IMR-90 (cell line): ENCODE results near the gene IL21R. TPM values are rescaled to one million over a fixed set of nuclear protein-coding genes. Genes with fewer than 3 reads are reported as not detected.

Experiments used
- ATAC-seq: fragments of 200-7000 bp; cut with Tn5 transposase; 2 replicates; pipeline ENCODE4 v1.9.1; 2020; ENCODE audit warnings: low read depth, mild to moderate bottlenecking, moderate library complexity
- BruUV-seq: library from RNA; stranded (reverse); fragments of 400-500 nt; replicated peaks from 2 replicates; lab custom pipeline; 2021; lab: Mats Ljungman, UMichigan
- CTCF ChIA-PET: fragments of 300-600 bp; formaldehyde crosslinking; extraction: SDS; loops from one replicate; lab custom pipeline; 2021; ENCODE audit warnings: antibody characterized with exemption; lab: Yijun Ruan, JAX
- POLR2A ChIA-PET: fragments of 300-600 bp; sonication (Branson Sonifier 250); formaldehyde crosslinking; loops from one replicate; lab custom pipeline; 2022; ENCODE audit warnings: antibody characterized with exemption; ENCODE audit not compliant: unreplicated experiment; lab: Charles Lee
- DNase-seq: peaks from one replicate; pipeline ENCODE4 v3.0.0; 2013
- H2AFZ ChIP-seq: replicated peaks from 2 replicates; pipeline ENCODE3; 2013; ENCODE audit warnings: low read length, mild to moderate bottlenecking; ENCODE audit not compliant: poor library complexity
- H2AK5ac ChIP-seq: 2 replicates; pipeline ENCODE4 v1.6.1; 2013; ENCODE audit warnings: low read depth, low read length, inconsistent platforms
- H2AK9ac ChIP-seq: replicated peaks from 2 replicates; pipeline ENCODE3; 2013; ENCODE audit warnings: mild to moderate bottlenecking, low read depth, low read length, moderate library complexity; ENCODE audit not compliant: poor library complexity
- H2BK120ac ChIP-seq: 2 replicates; pipeline ENCODE4 v1.6.1; 2013; ENCODE audit warnings: low read depth, low read length, inconsistent platforms
- H2BK15ac ChIP-seq: 3 replicates; pipeline ENCODE4 v1.6.1; 2013; ENCODE audit warnings: low read depth, low read length, inconsistent platforms
- H2BK20ac ChIP-seq: 2 replicates; pipeline ENCODE4 v1.6.1; 2013; ENCODE audit warnings: low read depth, mild to moderate bottlenecking, inconsistent platforms, low read length, moderate library complexity
- H2BK5ac ChIP-seq: 2 replicates; pipeline ENCODE4 v1.6.1; 2013; ENCODE audit warnings: mild to moderate bottlenecking, low read depth, low read length, inconsistent platforms; ENCODE audit not compliant: poor library complexity, severe bottlenecking
- H3K14ac ChIP-seq: replicated peaks from 2 replicates; pipeline ENCODE4 v1.6.1; 2013; ENCODE audit warnings: low read depth, low read length, inconsistent platforms
- H3K18ac ChIP-seq: 2 replicates; pipeline ENCODE4 v1.6.1; 2013; ENCODE audit warnings: low read depth, low read length, control low read depth
- H3K23ac ChIP-seq: 2 replicates; pipeline ENCODE4 v1.6.1; 2013; ENCODE audit warnings: low read depth, low read length, inconsistent platforms
- H3K27ac ChIP-seq: 2 replicates; pipeline ENCODE4 v1.5.1; 2013; ENCODE audit warnings: mild to moderate bottlenecking, control low read depth, low read length; ENCODE audit not compliant: insufficient read depth
- H3K27me3 ChIP-seq: 2 replicates; pipeline ENCODE4 v1.6.1; 2013; ENCODE audit warnings: low read length; ENCODE audit not compliant: control insufficient read depth, insufficient read depth
- H3K36me3 ChIP-seq: 2 replicates; pipeline ENCODE4 v1.6.1; 2013; ENCODE audit warnings: low read length, mixed read lengths; ENCODE audit not compliant: control insufficient read depth, insufficient read depth
- H3K4ac ChIP-seq: 2 replicates; pipeline ENCODE4 v1.6.1; 2013; ENCODE audit warnings: low read depth, low read length, inconsistent platforms
- H3K4me1 ChIP-seq: 2 replicates; pipeline ENCODE4 v1.6.1; 2013; ENCODE audit warnings: low read length, mixed read lengths; ENCODE audit not compliant: control insufficient read depth, insufficient read depth
- H3K4me2 ChIP-seq: 2 replicates; pipeline ENCODE4 v1.6.1; 2013; ENCODE audit warnings: low read depth, mild to moderate bottlenecking, control low read depth, low read length, moderate library complexity
- H3K4me3 ChIP-seq: 2 replicates; pipeline ENCODE4 v1.5.1; 2013; ENCODE audit warnings: low read depth, mild to moderate bottlenecking, control low read depth, low read length, moderate library complexity; ENCODE audit not compliant: insufficient read depth
- H3K56ac ChIP-seq: 2 replicates; pipeline ENCODE4 v1.6.1; 2013; ENCODE audit warnings: low read length, inconsistent platforms; ENCODE audit not compliant: insufficient read depth; ENCODE audit errors: extremely low read depth
- H3K79me1 ChIP-seq, 2 experiments: 2 replicates each; pipeline ENCODE4 v1.6.1; 2013; ENCODE audit warnings: low read length in 2 of 2, inconsistent platforms in 1 of 2, low read depth in 1 of 2
- H3K9ac ChIP-seq: 2 replicates; pipeline ENCODE4 v1.6.1; 2013; ENCODE audit warnings: low read depth, low read length, control low read depth
- H3K9me1 ChIP-seq: 2 replicates; pipeline ENCODE4 v1.6.1; 2013; ENCODE audit warnings: low read length, inconsistent platforms; ENCODE audit not compliant: insufficient read depth
- H3K9me3 ChIP-seq: 2 replicates; pipeline ENCODE4 v1.6.1; 2013; ENCODE audit warnings: low read length; ENCODE audit not compliant: control insufficient read depth, insufficient read depth
- H4K20me1 ChIP-seq: 2 replicates; pipeline ENCODE4 v1.6.1; 2013; ENCODE audit warnings: low read length, inconsistent platforms; ENCODE audit not compliant: insufficient read depth
- H4K5ac ChIP-seq: 2 replicates; pipeline ENCODE4 v1.6.1; 2013; ENCODE audit warnings: mild to moderate bottlenecking, low read depth, low read length, control low read depth
- H4K8ac ChIP-seq, 2 experiments: 2 replicates each; pipeline ENCODE4 v1.6.1; 2013; ENCODE audit warnings: low read depth in 2 of 2, low read length in 2 of 2, control low read depth in 1 of 2, inconsistent platforms in 1 of 2
- H4K91ac ChIP-seq: 2 replicates; pipeline ENCODE4 v1.6.1; 2013; ENCODE audit warnings: low read depth, low read length, inconsistent platforms; ENCODE audit not compliant: insufficient read depth
- BHLHE40 ChIP-seq: fragments of 150-350 bp; IDR thresholded peaks from 2 replicates; pipeline ENCODE4 v1.6.1; 2016; ENCODE audit warnings: mild to moderate bottlenecking, low read depth, low read length
- CHD1 ChIP-seq: IDR thresholded peaks from 2 replicates; pipeline ENCODE4 v1.6.1; 2012; ENCODE audit warnings: low read depth, low read length, improper control_type of control experiment
- CTCF ChIP-seq: conservative IDR thresholded peaks from 2 replicates; pipeline ENCODE4 v1.5.1; 2012; ENCODE audit warnings: mild to moderate bottlenecking, low read depth, low read length, improper control_type of control experiment
- ELK1 ChIP-seq: fragments of 150-350 bp; IDR thresholded peaks from 2 replicates; pipeline ENCODE4 v1.6.1; 2016; ENCODE audit warnings: low read depth, mild to moderate bottlenecking, low read length, moderate library complexity, borderline replicate concordance
- FOS ChIP-seq: fragments of 150-350 bp; IDR thresholded peaks from 2 replicates; pipeline ENCODE4 v1.6.1; 2016; ENCODE audit warnings: low read depth, low read length
- MAFK ChIP-seq: IDR thresholded peaks from 2 replicates; pipeline ENCODE4 v1.6.1; 2012; ENCODE audit warnings: low read depth, low read length, improper control_type of control experiment
- MAZ ChIP-seq: IDR thresholded peaks from 2 replicates; pipeline ENCODE4 v1.6.1; 2012; ENCODE audit warnings: low read depth, mild to moderate bottlenecking, low read length, improper control_type of control experiment, moderate library complexity, borderline replicate concordance
- NFE2L2 ChIP-seq: fragments of 150-350 bp; IDR thresholded peaks from 2 replicates; pipeline ENCODE4 v1.6.1; 2016; ENCODE audit warnings: low read depth, mild to moderate bottlenecking, low read length
- POLR2A ChIP-seq: IDR thresholded peaks from 2 replicates; pipeline ENCODE4 v1.6.1; 2012; ENCODE audit warnings: mild to moderate bottlenecking, low read depth, low read length
- RAD21 ChIP-seq: IDR thresholded peaks from 2 replicates; pipeline ENCODE4 v1.6.1; 2012; ENCODE audit warnings: low read length, improper control_type of control experiment
- RCOR1 ChIP-seq: IDR thresholded peaks from 2 replicates; pipeline ENCODE4 v1.6.1; 2012; ENCODE audit warnings: mild to moderate bottlenecking, low read length, improper control_type of control experiment; ENCODE audit not compliant: insufficient replicate concordance
- RFX5 ChIP-seq: IDR thresholded peaks from 2 replicates; pipeline ENCODE4 v1.8.0; 2012; ENCODE audit warnings: low read depth, mild to moderate bottlenecking, low read length, moderate library complexity
- SMC3 ChIP-seq: fragments of 150-350 bp; IDR thresholded peaks from 2 replicates; pipeline ENCODE4 v1.6.1; 2016; ENCODE audit warnings: low read depth, mild to moderate bottlenecking, antibody characterized with exemption, low read length, moderate library complexity
- WGBS, 2 experiments: methylation state at CpG; one replicate each; pipeline versions ENCODE4 v1.1.5 to v1.1.7; 2013; ENCODE audit warnings: missing lambda C conversion rate in 2 of 2; ENCODE audit not compliant: insufficient read length in 1 of 2; ENCODE audit errors: extremely low coverage in 2 of 2; 5-methylcytosine and 5-hydroxymethylcytosine counted together
- dilution Hi-C: fragments of 300-500 bp; cut with HindIII; formaldehyde crosslinking; loops from one replicate; pipeline ENCODE4 v1.14.3; 2018; ENCODE audit warnings: low sequenced_read_pairs; ENCODE audit not compliant: unreplicated experiment
- in situ Hi-C: fragments of 300-500 bp; cut with MboI; formaldehyde crosslinking; loops from 3 replicates; pipeline ENCODE4 v1.14.3; 2019; ENCODE audit warnings: low sequenced_read_pairs, inconsistent platforms, mixed read lengths
- intact Hi-C: fragments of 100-400 bp; cut with micrococcal nuclease; formaldehyde crosslinking; loops from 2 replicates; pipeline ENCODE4 v1.10.0; 2022
- polyA plus RNA-seq, 3 experiments: library from polyadenylated mRNA; depleted of rRNA; stranded (reverse); fragments of >200 nt; gene quantifications; 2 replicates each; pipeline ENCODE4 v1.2.3, GENCODE V29; 2012; ENCODE audit warnings: low replicate concordance in 1 of 3
- total RNA-seq: library from RNA; depleted of rRNA; stranded (reverse); fragments of >200 nt; gene quantifications from 2 replicates; pipeline ENCODE4 v1.2.3, GENCODE V29; 2012

IL21R gene
- total and polyA plus RNA-seq, 2 of the 4 experiments (the other 2 are of a cell fraction) = 0.72 to 0.97 TPM

- CTCF ChIA-PET = no interaction called here
- H3K9me1 ChIP-seq = peaks cover 9% of the 10 kb centered on the region; the same call in 1 of the 2 replicates
- dilution Hi-C loops = no loop called here
Observed at GRCh38 chr16:27486760-27487159, 84.8 kb downstream of the IL21R start.

More at GRCh38 chr16:27486760-27487159, 84.8 kb downstream of the IL21R start:
- Histone ChIP-seq H3K4me2 (no peak overlapping the region), H4K20me1 (no peaks in the 10 kb centered on the region), H3K9me3 (no peaks in the 10 kb centered on the region), H2AK5ac (no peak overlapping the region), H3K4me3 (no peak overlapping the region), H3K4ac (no peak overlapping the region), H3K79me1 (peaks cover 1 to 4% of the 10 kb centered on the region in 2 experiments; a peak in 2 of 4 replicates), H3K27me3 (no peaks in the 10 kb centered on the region), H2BK20ac (no peak overlapping the region), H4K91ac (no peak overlapping the region), H4K5ac (no peak overlapping the region), H2AFZ (no peak overlapping the region), H3K36me3 (peaks cover 85% of the 10 kb centered on the region), H3K4me1 (no peaks in the 10 kb centered on the region), H4K8ac (no peak overlapping the region), H3K9ac (no peak overlapping the region), H3K27ac (no peak overlapping the region), H2AK9ac (no peak overlapping the region), H3K23ac (no peak overlapping the region), H3K56ac (no peak overlapping the region), H2BK15ac (no peak overlapping the region), H2BK120ac (no peak overlapping the region), H3K14ac (no peak overlapping the region), H3K18ac (no peak overlapping the region), H2BK5ac (no peak overlapping the region)
- intact Hi-C loops = no loop called here
- ATAC-seq (no peak), DNase-seq (no peak)
- TF ChIP-seq ELK1 (no peak), CTCF (no peak), MAFK (no peak), RFX5 (no peak), RAD21 (no peak), RCOR1 (no peak), SMC3 (no peak), CHD1 (no peak), FOS (no peak), BHLHE40 (no peak), NFE2L2 (no peak), MAZ (no peak), POLR2A (no peak)
- in situ Hi-C loops = no loop called here
- POLR2A ChIA-PET = no interaction called here
- WGBS, 2 experiments = no CpG with 5 or more reads among the region's 3 CpGs
- BruUV-seq = no TSS peak
